HEK293 (cell line): ENCODE measurements around the gene MKI67.

Experiments
- CTCF ChIA-PET: fragments of 350-600 bp; formaldehyde crosslinking; extraction: SDS; loops from one replicate; lab custom pipeline; 2021; ENCODE audit warnings: antibody characterized with exemption; lab: Yijun Ruan, JAX
- POLR2A ChIA-PET: fragments of 300-600 bp; formaldehyde crosslinking; extraction: SDS; loops from one replicate; lab custom pipeline; 2020; ENCODE audit warnings: antibody characterized with exemption, inconsistent platforms; lab: Yijun Ruan, JAX
- H3K27ac ChIP-seq: fragments of 200-500 bp; sonication (Bioruptor generic); 2 replicates; pipeline ENCODE4 v1.5.1; 2014; ENCODE audit warnings: low read depth, low read length, control low read depth, inconsistent platforms; ENCODE audit errors: extremely low read depth
- H3K36me3 ChIP-seq, 2 experiments: fragments of 200-500 bp in 1 of 2; sonication (Bioruptor generic) in 1 of 2; 1 replicate in 1 of 2; 2 replicates in 1 of 2; pipeline ENCODE4 v1.5.1; 2014 to 2017; ENCODE audit warnings: inconsistent platforms in 2 of 2, low read length in 2 of 2; ENCODE audit not compliant: control insufficient read depth in 2 of 2, insufficient read depth in 1 of 2
- H3K4me1 ChIP-seq: fragments of 200-500 bp; sonication (Bioruptor generic); 2 replicates; pipeline ENCODE4 v1.5.1; 2014; ENCODE audit warnings: mild to moderate bottlenecking, low read length, inconsistent platforms; ENCODE audit not compliant: control insufficient read depth, insufficient read depth
- H3K4me3 ChIP-seq: 2 replicates; pipeline ENCODE4 v1.5.1; 2011; ENCODE audit warnings: low read depth, mild to moderate bottlenecking, control low read depth, low read length, moderate library complexity
- H3K9me3 ChIP-seq: fragments of 200-500 bp; sonication (Bioruptor generic); 2 replicates; pipeline ENCODE4 v1.5.1; 2014; ENCODE audit warnings: low read depth, low read length, inconsistent platforms; ENCODE audit not compliant: control insufficient read depth, insufficient read depth
- HOXA7 ChIP-seq: sonication (generic); formaldehyde crosslinking; IDR thresholded peaks from 2 replicates; pipeline ENCODE4 v1.8.1; 2022; ENCODE audit warnings: missing genetic modification reagents, borderline replicate concordance
- KLF1 ChIP-seq: fragments of 450-650 bp; formaldehyde crosslinking; IDR thresholded peaks from 2 replicates; pipeline ENCODE4 v1.5.1; 2016; ENCODE audit warnings: missing biosample characterization, missing genetic modification characterization
- MZF1 ChIP-seq: fragments of 450-650 bp; formaldehyde crosslinking; IDR thresholded peaks from 2 replicates; pipeline ENCODE4 v1.5.1; 2017; ENCODE audit warnings: missing biosample characterization, missing genetic modification characterization, borderline replicate concordance
- RBAK ChIP-seq: fragments of 450-650 bp; formaldehyde crosslinking; IDR thresholded peaks from 2 replicates; pipeline ENCODE4 v1.5.1; 2016; ENCODE audit warnings: missing biosample characterization, missing genetic modification characterization
- REPIN1 ChIP-seq: fragments of 450-650 bp; formaldehyde crosslinking; IDR thresholded peaks from 2 replicates; pipeline ENCODE4 v1.5.1; 2017; ENCODE audit warnings: missing biosample characterization, missing genetic modification characterization, low read depth
- SCRT2 ChIP-seq: fragments of 450-650 bp; formaldehyde crosslinking; IDR thresholded peaks from 2 replicates; pipeline ENCODE4 v1.5.1; 2016; ENCODE audit warnings: missing biosample characterization, missing genetic modification characterization
- SP2 ChIP-seq: fragments of 450-650 bp; formaldehyde crosslinking; IDR thresholded peaks from 2 replicates; pipeline ENCODE4 v1.5.1; 2016; ENCODE audit warnings: missing biosample characterization, missing genetic modification characterization
- TRIM28 ChIP-seq: IDR thresholded peaks from 2 replicates; pipeline ENCODE4 v1.6.1; 2011; ENCODE audit warnings: low read length, control low read depth, borderline replicate concordance
- ZBTB1 ChIP-seq: fragments of 450-650 bp; formaldehyde crosslinking; IDR thresholded peaks from 2 replicates; pipeline ENCODE4 v1.5.1; 2016; ENCODE audit warnings: missing biosample characterization, missing genetic modification characterization
- ZBTB44 ChIP-seq: fragments of 450-650 bp; IDR thresholded peaks from 2 replicates; pipeline ENCODE4 v1.5.1; 2018; ENCODE audit warnings: missing biosample characterization, mild to moderate bottlenecking, missing genetic modification characterization
- ZBTB7A ChIP-seq: fragments of 450-650 bp; formaldehyde crosslinking; IDR thresholded peaks from 2 replicates; pipeline ENCODE4 v1.5.1; 2016; ENCODE audit warnings: low read depth, missing biosample characterization, missing genetic modification characterization
- ZFHX2 ChIP-seq: fragments of 450-650 bp; formaldehyde crosslinking; conservative IDR thresholded peaks from 2 replicates; pipeline ENCODE4 v1.5.1; 2016; ENCODE audit warnings: missing biosample characterization, missing genetic modification characterization
- ZFP69B ChIP-seq: fragments of 450-650 bp; formaldehyde crosslinking; IDR thresholded peaks from 2 replicates; pipeline ENCODE4 v1.5.1; 2016; ENCODE audit warnings: missing biosample characterization, missing genetic modification characterization
- ZNF121 ChIP-seq: fragments of 450-650 bp; formaldehyde crosslinking; IDR thresholded peaks from 2 replicates; pipeline ENCODE4 v1.5.1; 2016; ENCODE audit warnings: missing biosample characterization, missing genetic modification characterization
- ZNF132 ChIP-seq: fragments of 450-650 bp; formaldehyde crosslinking; IDR thresholded peaks from 2 replicates; pipeline ENCODE4 v1.5.1; 2017; ENCODE audit warnings: missing biosample characterization, missing genetic modification characterization, borderline replicate concordance
- ZNF157 ChIP-seq: fragments of 450-650 bp; formaldehyde crosslinking; IDR thresholded peaks from 2 replicates; pipeline ENCODE4 v1.5.1; 2016; ENCODE audit warnings: missing biosample characterization, missing genetic modification characterization
- ZNF221 ChIP-seq: fragments of 450-650 bp; formaldehyde crosslinking; IDR thresholded peaks from 2 replicates; pipeline ENCODE4 v1.5.1; 2017; ENCODE audit warnings: missing biosample characterization, missing genetic modification characterization, borderline replicate concordance
- ZNF335 ChIP-seq: fragments of 450-650 bp; formaldehyde crosslinking; conservative IDR thresholded peaks from 2 replicates; pipeline ENCODE4 v1.5.1; 2016; ENCODE audit warnings: missing biosample characterization, missing genetic modification characterization
- ZNF391 ChIP-seq: fragments of 450-650 bp; formaldehyde crosslinking; IDR thresholded peaks from 2 replicates; pipeline ENCODE4 v1.5.1; 2016; ENCODE audit warnings: low read depth, missing biosample characterization, missing genetic modification characterization, borderline replicate concordance
- ZNF48 ChIP-seq: fragments of 450-650 bp; formaldehyde crosslinking; IDR thresholded peaks from 2 replicates; pipeline ENCODE4 v1.5.1; 2016; ENCODE audit warnings: missing biosample characterization, missing genetic modification characterization
- ZNF510 ChIP-seq: fragments of 450-650 bp; formaldehyde crosslinking; IDR thresholded peaks from 2 replicates; pipeline ENCODE4 v1.5.1; 2018; ENCODE audit warnings: mild to moderate bottlenecking, missing genetic modification characterization, missing biosample characterization; ENCODE audit not compliant: insufficient replicate concordance
- ZNF518A ChIP-seq: fragments of 450-650 bp; formaldehyde crosslinking; conservative IDR thresholded peaks from 2 replicates; pipeline ENCODE4 v1.5.1; 2016; ENCODE audit warnings: low read depth, missing biosample characterization, missing genetic modification characterization
- ZNF549 ChIP-seq: fragments of 450-650 bp; IDR thresholded peaks from 2 replicates; pipeline ENCODE4 v1.5.1; 2018; ENCODE audit warnings: missing biosample characterization, missing genetic modification characterization, mild to moderate bottlenecking, inconsistent platforms, moderate library complexity
- ZNF624 ChIP-seq: fragments of 450-650 bp; formaldehyde crosslinking; IDR thresholded peaks from 2 replicates; pipeline ENCODE4 v1.5.1; 2017; ENCODE audit warnings: missing biosample characterization, missing genetic modification characterization
- ZNF664 ChIP-seq: fragments of 450-650 bp; formaldehyde crosslinking; IDR thresholded peaks from 2 replicates; pipeline ENCODE4 v1.5.1; 2016; ENCODE audit warnings: missing biosample characterization, missing genetic modification characterization
- ZNF692 ChIP-seq: fragments of 450-650 bp; formaldehyde crosslinking; IDR thresholded peaks from 2 replicates; pipeline ENCODE4 v1.5.1; 2016; ENCODE audit warnings: missing biosample characterization, missing genetic modification characterization
- ZSCAN18 ChIP-seq: fragments of 450-650 bp; formaldehyde crosslinking; IDR thresholded peaks from 2 replicates; pipeline ENCODE4 v1.5.1; 2016; ENCODE audit warnings: missing biosample characterization, missing genetic modification characterization

The MKI67 gene

GRCh38 chr10:128072941-128073645 is 53.1 kb downstream of the MKI67 start:
- H3K4me3 ChIP-seq = no peak overlapping the region
- POLR2A ChIA-PET = no interaction called here
- peaks cover 0 to 53% of the 10 kb centered on the region in 2 experiments; a peak in 2 of 3 replicates for H3K36me3 ChIP-seq
- CTCF ChIA-PET = interaction anchor here (1.1 to 1.7 kb wide), 2 partner anchors 38 to 167 kb away, joined by 4 to 5 read pairs; no protein-coding TSS in a partner anchor
- H3K4me1 ChIP-seq = no peaks in the 10 kb centered on the region
- TF ChIP-seq ZNF121 (tag by site-specific recombination) (no peak), MZF1 (tag by site-specific recombination) (no peak), ZNF48 (tag by site-specific recombination) (no peak), KLF1 (no peak), ZNF692 (tag by site-specific recombination) (no peak), SP2 (tag by site-specific recombination) (no peak), REPIN1 (no peak), ZNF549 (tag by site-specific recombination) (no peak), ZBTB7A (no peak), HOXA7 (CRISPR knock-in tag) (no peak), ZNF132 (tag by site-specific recombination) (no peak), ZNF221 (no peak), RBAK (no peak), ZSCAN18 (tag by site-specific recombination) (no peak)
- TF ChIP-seq, all 188 proteins: peak for 0
- H3K9me3 ChIP-seq = no peaks in the 10 kb centered on the region
- H3K27ac ChIP-seq = no peak overlapping the region

- CTCF ChIA-PET = interaction anchor here (0.6 to 4.9 kb wide), 8 partner anchors 14 to 357 kb away, joined by 3 to 57 read pairs (median 5); partner anchors contain the start of gene PTPRE
- POLR2A ChIA-PET = no interaction called here
- TF ChIP-seq ZBTB1 (tag by site-specific recombination) (no peak), ZNF221 (no peak), ZFHX2 (tag by site-specific recombination) (no peak), ZNF510 (tag by site-specific recombination) (no peak), ZNF391 (tag by site-specific recombination) (no peak), ZNF335 (no peak), SCRT2 (no peak), TRIM28 (no peak), ZNF624 (tag by site-specific recombination) (no peak), ZBTB44 (tag by site-specific recombination) (no peak), ZNF157 (no peak), ZNF664 (tag by site-specific recombination) (no peak), ZFP69B (no peak), ZNF518A (tag by site-specific recombination) (no peak)
Observed at GRCh38 chr10:128072046-128072445, 54.2 kb downstream of the MKI67 start.

More at GRCh38 chr10:128072046-128072445, 54.2 kb downstream of the MKI67 start:
- no peak overlapping the region for H3K4me3 ChIP-seq
- no peaks in the 10 kb centered on the region for H3K4me1 ChIP-seq
- peaks cover 2 to 54% of the 10 kb centered on the region in 2 experiments; a peak in 2 of 3 replicates for H3K36me3 ChIP-seq
- no peaks in the 10 kb centered on the region for H3K9me3 ChIP-seq
- H3K27ac ChIP-seq = no peak overlapping the region
